Skeletal muscle tissue (tissue), 4 donors: ENCODE results near the gene ECHS1. TPM values are rescaled to one million over a fixed set of nuclear protein-coding genes. Genes with fewer than 3 reads are reported as not detected.
"Not testable (repeated sequence)": the region's sequence is repeated elsewhere in the genome, so short reads cannot be mapped to it uniquely, and the experiment has no call there.

Experiments
- H3K27ac ChIP-seq: one replicate; pipeline ENCODE4 v1.7.0; 2013; ENCODE audit warnings: mild to moderate bottlenecking, low read depth, low read length, inconsistent platforms
- H3K27me3 ChIP-seq, 3 donors: one replicate each; pipeline ENCODE4 v1.7.0; 2013; ENCODE audit warnings: low read length in 3 of 3; ENCODE audit not compliant: control insufficient read depth in 3 of 3, insufficient read depth in 3 of 3
- H3K36me3 ChIP-seq, 3 donors: one replicate each; pipeline ENCODE4 v1.7.0; 2013; ENCODE audit warnings: low read length in 3 of 3; ENCODE audit not compliant: control insufficient read depth in 3 of 3, insufficient read depth in 3 of 3
- H3K4me1 ChIP-seq, 3 donors: one replicate each; pipeline ENCODE4 v1.7.0; 2013; ENCODE audit warnings: low read length in 3 of 3, mild to moderate bottlenecking in 3 of 3; ENCODE audit not compliant: control insufficient read depth in 3 of 3, insufficient read depth in 3 of 3
- H3K4me3 ChIP-seq, 3 donors: one replicate each; pipeline ENCODE4 v1.7.0; 2013; ENCODE audit warnings: low read length in 3 of 3
- H3K9ac ChIP-seq, 3 donors: one replicate each; pipeline ENCODE4 v1.7.0; 2013; ENCODE audit warnings: low read length in 3 of 3, mild to moderate bottlenecking in 3 of 3, moderate library complexity in 2 of 3, low read depth in 1 of 3
- H3K9me3 ChIP-seq, 3 donors: one replicate each; pipeline ENCODE4 v1.7.0; 2013; ENCODE audit warnings: low read length in 3 of 3; ENCODE audit not compliant: control insufficient read depth in 3 of 3
- total RNA-seq: library from RNA; depleted of rRNA; stranded (reverse); fragments of >200 nt; gene quantifications from one replicate; pipeline ENCODE4 v1.2.3, GENCODE V29; 2014
- donor health status: Osteomylitis.

ECHS1 gene
- total RNA-seq, 1 donor from 2014 or later: 76.7 TPM

DNA sequence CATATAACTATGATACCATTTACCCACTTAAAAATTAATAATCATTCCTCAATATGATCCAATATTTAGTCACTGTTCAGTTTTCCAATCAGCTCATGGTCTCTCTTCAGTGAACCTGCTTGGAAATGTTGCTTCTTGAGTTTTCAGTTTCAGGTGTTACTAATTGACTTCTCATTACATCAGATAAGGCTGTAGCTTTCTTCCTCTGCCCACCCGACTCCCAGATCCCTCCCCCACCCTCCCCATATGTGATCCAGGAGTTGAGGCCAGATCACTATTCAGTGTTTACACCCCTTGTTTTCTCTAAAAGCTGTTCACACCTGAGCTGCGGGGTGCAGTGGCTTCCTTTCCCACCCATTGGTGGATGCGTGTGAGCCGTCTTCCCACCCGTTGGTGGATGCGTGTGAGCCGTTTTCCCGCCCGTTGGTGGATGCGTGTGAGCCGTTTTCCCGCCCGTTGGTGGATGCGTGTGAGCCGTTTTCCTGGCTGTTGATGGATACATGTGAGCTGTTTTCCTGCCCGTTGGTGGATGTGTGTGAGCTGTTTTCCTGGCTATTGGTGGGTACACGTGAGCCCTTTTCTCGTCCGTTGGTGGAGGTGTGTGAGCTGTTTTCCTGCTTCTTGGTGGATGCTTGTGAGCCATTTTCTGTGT is 17.6 kb upstream of the ECHS1 start:
- Histone ChIP-seq H3K9ac (no peak overlapping the region), H3K4me3 (no peak overlapping the region), H3K36me3 (peaks cover 0 to 4% (median 0%) of the 10 kb centered on the region in 3 donors), H3K27me3 (no peaks in the 10 kb centered on the region), H3K9me3 (no peaks in the 10 kb centered on the region), H3K4me1 (peaks cover 5 to 9% (median 6%) of the 10 kb centered on the region in 3 donors), H3K27ac (no peak overlapping the region)

DNA sequence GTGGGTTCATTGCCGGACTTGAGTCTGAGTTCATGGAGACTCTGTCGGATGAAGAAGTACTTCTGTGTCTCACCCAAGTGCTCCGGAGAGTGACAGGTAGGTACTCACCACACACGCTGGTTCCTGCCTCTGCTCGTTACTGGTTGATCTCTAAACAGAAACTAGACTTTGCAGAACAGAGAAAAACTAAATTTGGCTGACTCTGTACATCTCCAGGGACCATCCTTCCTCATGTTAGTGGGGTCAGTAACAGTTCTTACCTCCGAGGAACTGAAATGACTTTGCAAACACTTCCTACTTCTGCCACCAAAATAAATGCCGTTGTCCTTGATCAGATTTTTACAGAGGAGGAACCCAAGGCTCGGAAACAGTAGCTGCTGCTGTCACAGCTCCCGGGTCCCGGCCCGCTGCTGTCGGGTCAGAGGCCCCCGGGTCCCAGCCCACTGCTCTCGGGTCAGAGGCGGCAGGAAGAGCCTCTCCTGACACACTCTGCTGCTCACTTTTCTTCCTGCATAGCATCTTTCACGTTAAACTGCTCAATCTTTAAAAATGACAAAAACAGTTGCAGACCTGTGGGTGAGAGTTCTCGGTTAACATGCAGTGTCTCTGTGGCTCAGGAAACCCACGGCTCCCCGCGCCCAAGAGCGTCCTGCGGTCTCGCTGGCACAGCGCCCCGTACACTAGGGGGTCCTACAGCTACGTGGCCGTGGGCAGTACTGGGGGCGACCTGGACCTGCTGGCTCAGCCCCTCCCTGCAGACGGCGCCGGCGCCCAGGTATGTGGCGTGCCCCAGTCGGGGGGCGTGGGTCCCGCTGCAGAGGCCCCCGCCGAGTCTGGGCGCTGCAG is 16.0 kb upstream of the ECHS1 start:
- H3K9ac ChIP-seq: no peak overlapping the region
- H3K4me1 ChIP-seq: no peaks in the 10 kb centered on the region
- peaks cover 0 to 8% (median 6%) of the 10 kb centered on the region in 3 donors for H3K36me3 ChIP-seq
- H3K4me3 ChIP-seq: no peak overlapping the region
- no peak overlapping the region for H3K27ac ChIP-seq
- H3K9me3 ChIP-seq: no peaks in the 10 kb centered on the region
- no peaks in the 10 kb centered on the region for H3K27me3 ChIP-seq

DNA sequence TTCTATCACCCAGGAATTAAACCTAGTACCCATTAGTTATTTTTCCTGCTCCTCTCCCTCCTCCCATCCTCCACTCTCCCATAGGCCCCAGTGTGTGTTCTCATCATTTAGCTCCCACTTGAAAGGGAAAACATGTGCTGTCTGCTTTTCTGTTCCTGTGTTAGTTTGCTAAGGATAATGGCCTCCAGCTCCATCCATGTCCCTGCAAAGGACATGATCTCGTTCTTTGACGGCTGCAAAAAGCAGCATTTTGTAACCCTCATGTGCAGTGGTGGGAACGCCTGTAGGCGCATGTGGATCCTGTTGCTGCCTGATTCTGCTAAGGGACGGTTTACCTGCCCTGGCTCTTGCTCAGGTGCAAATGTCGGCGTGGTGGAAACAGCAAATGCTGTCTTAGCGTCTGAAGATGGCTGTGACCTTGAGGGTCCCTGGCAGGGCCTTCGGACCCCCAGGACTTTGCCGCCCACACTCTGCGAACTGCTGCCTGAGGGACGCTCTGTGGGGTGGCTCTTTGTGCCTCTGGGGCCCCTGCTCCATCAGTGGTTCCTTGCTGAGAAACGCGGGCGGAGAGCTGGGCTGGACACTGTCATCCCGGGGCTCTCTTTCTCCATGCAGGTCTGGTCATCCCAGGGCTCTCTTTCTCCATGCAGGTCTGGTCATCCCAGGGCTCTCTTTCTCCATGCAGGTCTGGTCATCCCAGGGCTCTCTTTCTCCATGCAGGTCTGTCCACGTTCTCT is 15.2 kb upstream of the ECHS1 start:
- Histone ChIP-seq H3K36me3 (peaks cover 0 to 11% (median 8%) of the 10 kb centered on the region in 3 donors), H3K9ac (no peak overlapping the region), H3K9me3 (no peaks in the 10 kb centered on the region), H3K27me3 (no peaks in the 10 kb centered on the region), H3K4me3 (no peak overlapping the region), H3K4me1 (no peaks in the 10 kb centered on the region), H3K27ac (no peak overlapping the region)

DNA sequence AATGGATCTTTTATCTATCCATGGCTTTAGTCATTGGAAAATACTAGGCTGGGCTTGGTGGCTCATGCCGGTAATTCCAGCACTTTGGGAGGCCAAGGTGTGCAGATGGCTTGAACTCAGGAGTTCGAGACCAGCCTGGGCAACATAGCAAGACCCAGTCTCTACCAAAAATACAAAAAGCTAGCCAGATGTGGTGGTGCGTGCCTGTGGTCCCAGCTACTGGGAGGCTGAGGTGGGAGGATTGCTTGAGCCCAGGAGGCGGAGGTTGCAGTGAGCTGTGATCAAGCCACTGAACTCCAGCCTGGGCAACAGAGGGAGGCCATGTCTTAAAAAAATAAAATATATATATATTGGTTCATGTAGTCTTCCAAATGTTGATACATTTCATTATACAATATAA is 13.8 kb upstream of the ECHS1 start:
- H3K36me3 ChIP-seq: peaks cover 0 to 12% (median 8%) of the 10 kb centered on the region in 3 donors
- not testable (repeated sequence) for H3K4me1 ChIP-seq, H3K9ac ChIP-seq, H3K27ac ChIP-seq, H3K4me3 ChIP-seq, H3K27me3 ChIP-seq, H3K9me3 ChIP-seq

DNA sequence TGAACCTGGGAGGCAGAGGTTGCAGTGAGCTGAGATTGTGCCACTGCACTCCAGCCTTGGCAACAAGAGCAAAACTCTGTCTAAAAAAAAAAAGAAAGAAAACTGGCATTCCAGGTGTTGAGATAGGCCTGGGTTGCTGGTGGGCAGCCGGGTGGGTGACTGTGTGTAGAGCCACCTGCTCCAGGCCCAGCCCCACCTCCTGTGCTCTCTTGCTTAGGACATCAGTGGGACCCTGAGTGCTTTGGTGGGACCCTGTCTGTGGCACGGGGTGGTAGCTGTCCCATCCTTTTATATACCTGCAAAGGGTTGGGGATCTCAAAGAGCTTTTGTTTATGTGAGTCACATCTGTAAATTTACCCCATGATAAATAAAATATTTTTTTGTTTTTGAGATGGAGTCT is 12.1 kb upstream of the ECHS1 start:
- Histone ChIP-seq H3K4me3 (no peak overlapping the region), H3K9ac (no peak overlapping the region), H3K36me3 (peaks cover 0 to 14% (median 6%) of the 10 kb centered on the region in 3 donors), H3K9me3 (no peaks in the 10 kb centered on the region), H3K4me1 (no peaks in the 10 kb centered on the region), H3K27ac (no peak overlapping the region), H3K27me3 (no peaks in the 10 kb centered on the region)

DNA sequence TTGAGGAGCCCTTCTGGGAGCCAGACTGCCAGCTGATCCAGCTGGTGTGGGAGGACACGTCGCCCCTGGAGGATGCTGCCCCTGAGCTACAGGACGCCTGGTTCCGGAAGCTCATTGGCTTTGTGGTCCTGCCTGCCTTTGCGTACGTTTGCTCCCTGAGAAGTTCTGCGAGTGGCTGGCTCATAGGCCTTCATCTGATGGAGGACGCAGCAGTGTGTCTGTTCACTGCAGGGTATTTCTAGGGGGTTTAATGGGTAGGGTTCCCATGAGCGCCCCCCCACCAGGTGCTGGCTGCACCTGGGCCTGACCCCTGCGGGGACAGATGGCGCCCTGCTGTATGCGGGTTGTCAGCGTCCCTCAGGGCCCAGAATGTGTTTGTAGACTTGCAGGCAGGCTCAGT is 10.9 kb upstream of the ECHS1 start:
- Histone ChIP-seq H3K9ac (no peak overlapping the region), H3K4me1 (peaks cover 4 to 9% (median 6%) of the 10 kb centered on the region in 3 donors), H3K36me3 (peaks cover 0 to 14% (median 6%) of the 10 kb centered on the region in 3 donors), H3K27ac (no peak overlapping the region), H3K9me3 (no peaks in the 10 kb centered on the region), H3K4me3 (no peak overlapping the region), H3K27me3 (no peaks in the 10 kb centered on the region)

DNA sequence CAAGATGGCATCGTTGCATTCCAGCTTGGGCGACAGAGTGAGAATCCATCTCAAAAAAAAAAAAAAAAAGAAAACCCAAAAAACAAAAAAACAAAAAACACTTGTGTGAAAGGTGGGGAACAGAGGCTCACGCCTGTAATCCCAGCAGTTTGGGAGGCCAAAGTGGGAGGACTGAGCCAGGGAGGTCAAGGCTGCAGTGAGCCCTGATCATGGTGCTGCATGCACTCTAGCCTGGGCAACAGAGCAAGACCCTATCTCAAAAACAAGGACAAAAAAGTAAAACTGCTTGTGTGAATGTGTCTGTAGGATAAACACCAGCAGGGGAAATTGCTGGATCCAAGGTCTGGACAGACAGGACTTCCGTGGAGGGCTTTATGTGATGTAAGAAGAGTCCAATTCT is 10.4 kb upstream of the ECHS1 start:
- no peak overlapping the region for H3K4me3 ChIP-seq
- H3K4me1 ChIP-seq: peaks cover 4 to 10% (median 6%) of the 10 kb centered on the region in 3 donors
- no peaks in the 10 kb centered on the region for H3K9me3 ChIP-seq
- peaks cover 0 to 14% (median 6%) of the 10 kb centered on the region in 3 donors for H3K36me3 ChIP-seq
- no peak overlapping the region for H3K9ac ChIP-seq
- H3K27ac ChIP-seq: no peak overlapping the region
- H3K27me3 ChIP-seq: no peaks in the 10 kb centered on the region

DNA sequence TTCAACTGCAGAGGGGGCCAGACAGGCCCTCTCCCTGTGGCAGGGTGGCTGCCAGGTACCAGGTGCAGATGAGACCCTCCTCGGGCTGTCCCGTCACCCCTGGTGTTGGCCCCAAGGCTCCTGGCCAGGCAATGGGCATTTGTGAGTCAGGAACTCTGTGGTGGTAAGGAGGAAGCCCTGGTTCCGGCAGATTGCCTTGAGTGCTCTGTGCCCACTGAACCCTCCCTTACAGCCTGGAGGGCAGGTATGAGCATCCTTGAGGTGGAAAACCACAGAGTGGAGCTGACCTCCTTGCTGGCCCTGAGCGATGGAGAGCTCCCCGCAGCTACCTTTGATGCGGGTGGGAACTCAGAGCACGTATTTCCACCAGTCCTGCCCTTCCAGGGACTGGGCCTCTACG is 7.9 kb upstream of the ECHS1 start:
- Histone ChIP-seq H3K9me3 (no peaks in the 10 kb centered on the region), H3K4me1 (peaks cover 4 to 24% (median 13%) of the 10 kb centered on the region in 3 donors), H3K27ac (no peak overlapping the region), H3K27me3 (no peaks in the 10 kb centered on the region), H3K9ac (no peak overlapping the region), H3K36me3 (peaks cover 0 to 14% (median 6%) of the 10 kb centered on the region in 3 donors), H3K4me3 (no peak overlapping the region)

DNA sequence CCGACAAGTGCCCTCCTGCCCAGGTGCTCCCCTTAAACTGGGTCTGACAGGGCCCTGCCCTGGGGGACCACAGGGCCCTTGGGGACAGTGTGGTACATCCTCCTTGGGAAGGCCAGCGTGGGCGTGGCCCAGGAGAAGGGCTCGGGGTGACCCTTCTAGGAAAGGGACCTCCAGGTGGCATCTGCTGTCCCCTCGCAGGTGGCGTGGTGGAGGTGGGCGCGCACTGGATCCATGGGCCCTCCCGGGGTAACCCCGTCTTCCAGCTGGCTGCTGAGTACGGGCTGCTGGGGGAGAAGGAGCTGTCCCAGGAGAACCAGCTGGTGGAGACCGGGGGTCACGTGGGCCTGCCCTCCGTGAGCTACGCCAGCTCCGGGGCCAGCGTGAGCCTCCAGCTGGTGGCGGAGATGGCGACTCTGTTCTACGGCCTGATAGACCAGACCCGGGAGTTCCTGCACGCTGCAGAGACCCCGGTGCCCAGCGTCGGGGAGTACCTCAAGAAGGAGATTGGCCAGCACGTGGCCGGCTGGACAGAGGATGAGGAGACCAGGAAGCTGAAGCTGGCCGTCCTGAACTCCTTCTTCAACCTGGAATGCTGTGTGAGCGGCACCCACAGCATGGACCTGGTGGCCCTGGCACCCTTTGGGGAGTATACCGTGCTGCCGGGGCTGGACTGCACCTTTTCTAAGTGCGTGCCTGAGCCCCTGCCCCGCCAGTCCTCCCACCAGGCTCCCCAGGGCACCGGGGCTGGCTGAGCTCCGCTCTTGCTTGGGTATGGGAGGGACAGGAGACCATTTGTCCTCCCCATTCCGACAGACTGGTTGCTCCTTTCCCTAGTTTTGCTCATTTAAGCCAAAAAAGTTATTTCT is 6.9 kb upstream of the ECHS1 start:
- H3K4me3 ChIP-seq: peak overlapping the region; percentile 56 to 70 (median 69)
- no peaks in the 10 kb centered on the region for H3K9me3 ChIP-seq
- H3K27ac ChIP-seq: no peak overlapping the region
- peak overlapping the region in 2 of 3 donors; percentile 64 to 81 for H3K9ac ChIP-seq
- peaks cover 0 to 14% (median 6%) of the 10 kb centered on the region in 3 donors for H3K36me3 ChIP-seq
- H3K4me1 ChIP-seq: peaks cover 4 to 24% (median 13%) of the 10 kb centered on the region in 3 donors
- H3K27me3 ChIP-seq: no peaks in the 10 kb centered on the region
